AG09319 (cell line): Measurements from ENCODE around the gene TNFSF15.

Experiments used
- DNase-seq: peaks from one replicate; pipeline ENCODE4 v3.0.0-alpha.2; 2010; ENCODE audit warnings: low read depth; ENCODE audit errors: extremely low read depth
- CTCF ChIP-seq: IDR thresholded peaks from 2 replicates; pipeline ENCODE4 v1.5.1; 2011; ENCODE audit warnings: low read depth, mild to moderate bottlenecking, inconsistent platforms, low read length, moderate library complexity

TNFSF15 gene

GRCh38 chr9:114823441-114823840 lies 17.6 kb upstream of the TNFSF15 start:
- DNase-seq = no peak
- no peak for TF ChIP-seq CTCF

DNA sequence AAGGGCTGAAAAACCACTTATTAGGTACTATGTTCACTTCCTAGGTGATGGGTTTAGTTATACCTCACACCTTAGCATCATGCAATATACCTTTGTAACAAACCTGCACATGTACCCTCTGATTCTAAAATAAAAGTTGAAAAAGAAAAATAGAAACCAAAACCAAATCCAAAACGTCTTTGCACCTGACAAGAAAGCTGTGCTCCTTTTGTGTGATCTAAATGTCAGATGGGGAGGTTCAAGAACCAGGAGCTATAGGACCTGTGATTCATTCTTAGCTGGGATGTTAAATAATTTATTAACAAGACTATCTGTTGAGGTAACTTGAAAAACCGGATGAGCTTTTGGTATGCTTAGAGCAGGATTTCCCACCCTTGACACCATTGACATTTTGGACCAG lies 16.9 kb upstream of the TNFSF15 start:
- no peak for TF ChIP-seq CTCF
- DNase-seq = no peak

DNA sequence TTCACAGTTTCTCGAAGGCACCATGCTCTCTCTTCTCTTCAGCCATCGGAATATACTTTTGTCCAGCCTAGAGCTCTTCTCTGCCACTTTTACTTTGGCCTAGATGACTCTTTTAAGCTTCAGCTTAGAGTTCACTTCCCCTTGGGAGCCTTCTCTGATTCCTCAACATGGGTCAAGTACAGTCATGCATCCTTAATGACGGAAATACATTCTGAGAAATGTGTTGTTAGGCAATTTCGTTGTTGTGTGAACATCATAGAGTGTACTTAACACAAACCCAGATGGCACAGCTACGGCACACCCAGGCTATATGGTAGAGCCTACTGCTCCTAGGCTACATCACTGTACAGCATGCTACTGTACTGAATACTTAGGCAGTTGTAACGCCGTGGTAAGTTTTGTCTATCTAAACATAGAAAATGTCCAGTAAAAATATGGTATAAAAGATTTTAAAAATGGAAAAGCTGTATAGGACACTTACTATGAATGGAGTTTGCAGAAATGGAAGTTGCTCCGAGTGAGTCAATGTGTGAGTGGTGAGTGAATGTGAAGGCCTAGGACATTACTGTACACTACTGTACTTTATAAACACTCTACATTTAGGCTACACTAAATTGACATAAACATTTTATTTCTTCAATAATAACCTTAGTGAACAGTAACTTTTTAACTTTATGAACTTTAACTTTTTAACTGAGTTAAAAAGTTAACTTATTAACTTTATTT lies 15.1 kb upstream of the TNFSF15 start:
- no peak for TF ChIP-seq CTCF
- DNase-seq = no peak

DNA sequence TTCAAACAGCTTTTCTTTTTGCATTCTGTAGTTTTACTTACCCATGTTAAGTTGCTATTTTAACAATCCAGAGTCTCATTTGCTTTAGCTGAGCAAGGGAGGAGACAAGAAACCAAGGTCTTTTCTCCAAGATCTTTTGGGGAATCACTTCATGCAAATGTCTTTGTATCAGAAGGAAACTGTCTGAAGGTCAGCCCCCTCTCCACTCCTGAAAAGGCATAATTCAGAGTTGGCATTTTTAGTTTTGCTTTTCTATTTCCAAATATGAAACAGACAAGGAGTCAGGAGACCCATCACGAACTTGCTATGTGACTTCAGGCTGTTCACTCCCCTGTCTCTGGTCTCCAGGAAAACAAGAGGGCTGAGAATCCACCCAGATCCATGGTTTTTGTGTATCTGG lies 12.3 kb upstream of the TNFSF15 start:
- no peak for TF ChIP-seq CTCF

DNA sequence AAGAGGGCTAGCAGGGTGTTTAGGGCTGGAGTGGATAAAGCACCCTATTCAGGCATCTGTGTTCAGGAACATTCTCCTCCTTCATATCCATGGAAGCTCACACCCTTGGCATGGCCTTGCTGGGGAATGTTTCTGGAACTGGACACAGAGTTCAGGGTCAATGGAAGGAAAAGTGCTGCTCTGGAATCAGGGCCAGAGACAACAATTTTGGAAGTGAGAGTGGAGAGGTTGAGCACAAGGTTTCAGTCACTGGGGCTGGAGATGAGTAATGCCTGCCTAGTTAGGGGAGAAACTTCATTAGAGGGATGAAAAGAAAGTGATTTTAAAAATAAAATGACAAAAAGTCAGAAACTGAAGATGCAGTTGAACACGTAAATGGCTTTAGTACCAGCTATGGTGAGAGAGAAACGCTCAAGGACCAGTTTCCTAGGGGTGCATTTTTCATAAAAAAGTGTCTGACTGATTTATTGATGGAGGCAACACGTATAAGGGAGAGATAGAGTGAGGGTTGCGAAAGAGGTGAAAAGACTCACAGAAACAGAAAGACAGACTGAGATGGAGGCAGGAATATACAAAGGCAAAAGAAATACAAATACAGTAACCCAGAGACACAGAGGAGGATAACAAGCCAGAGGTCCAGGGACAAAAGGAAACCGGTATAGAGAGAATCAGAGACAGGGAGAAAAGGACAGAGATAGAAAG lies 8.0 kb upstream of the TNFSF15 start:
- TF ChIP-seq CTCF = no peak

More for the DNA sequence above, 12.3 kb upstream of the TNFSF15 start:
- DNase-seq = no peak

GRCh38 chr9:114811966-114812636 lies 6.3 kb upstream of the TNFSF15 start:
- TF ChIP-seq CTCF = no peak
- DNase-seq = no peak

More for the DNA sequence above, 8.0 kb upstream of the TNFSF15 start:
- no peak for DNase-seq

GRCh38 chr9:114811301-114811700 lies 5.5 kb upstream of the TNFSF15 start:
- DNase-seq = no peak
- TF ChIP-seq CTCF = no peak
